HG03095 (cell line): ENCODE data around the gene DEFB113.
"Not testable (repeated sequence)": the region's sequence is repeated elsewhere in the genome, so short reads cannot be mapped to it uniquely, and the experiment has no call there.

Source experiments
- ATAC-seq: cut with Tn5 transposase; IDR thresholded peaks from one replicate; pipeline ENCODE4 v1.9.1; 2021; ENCODE audit warnings: moderate library complexity; ENCODE audit not compliant: unreplicated experiment

DEFB113 gene

DNA sequence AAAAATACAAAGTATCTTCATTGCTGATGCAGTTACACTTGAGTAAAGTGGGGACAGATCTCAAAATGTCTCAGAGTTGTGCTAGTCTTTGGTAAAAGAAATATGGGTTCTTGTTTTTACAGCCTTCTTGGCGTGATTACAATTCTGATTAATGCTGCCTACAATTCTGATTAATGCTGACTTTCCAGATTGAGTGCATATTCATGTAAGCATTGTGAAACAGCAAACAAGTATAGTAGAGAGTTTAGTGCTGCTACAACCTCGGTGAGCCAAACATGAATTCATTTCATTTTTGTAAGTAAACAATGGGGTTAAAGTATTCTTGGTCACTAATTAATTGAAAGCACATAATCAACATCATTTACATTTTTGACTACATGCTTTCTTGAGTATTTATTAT, at the start of gene DEFB113:
Gene DEFB113 (minus strand): TSS at position 21 of the 400 bp plus-strand sequence. CDS start 0 bp downstream, at position 21.
- ATAC-seq: no peak

DNA sequence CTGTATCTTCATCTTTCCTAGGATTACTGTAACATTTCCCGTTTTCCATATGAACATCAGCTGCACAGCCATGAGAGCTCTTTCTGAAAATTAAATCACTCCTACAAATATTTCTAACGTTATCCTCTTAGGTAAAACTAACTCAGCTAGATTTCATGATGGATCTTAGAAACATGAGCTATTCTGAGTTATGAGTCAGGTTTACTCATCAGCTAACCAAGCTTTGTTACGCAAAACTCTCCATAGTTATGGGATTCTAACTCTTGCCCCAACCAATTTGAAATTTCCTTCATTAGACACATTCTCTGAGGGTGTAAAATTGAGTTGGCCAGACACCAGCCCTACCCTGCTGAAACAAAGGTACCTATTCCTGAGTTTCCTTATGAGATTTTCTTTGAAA, 38.4 kb upstream of the DEFB113 start:
- ATAC-seq: no peak

DNA sequence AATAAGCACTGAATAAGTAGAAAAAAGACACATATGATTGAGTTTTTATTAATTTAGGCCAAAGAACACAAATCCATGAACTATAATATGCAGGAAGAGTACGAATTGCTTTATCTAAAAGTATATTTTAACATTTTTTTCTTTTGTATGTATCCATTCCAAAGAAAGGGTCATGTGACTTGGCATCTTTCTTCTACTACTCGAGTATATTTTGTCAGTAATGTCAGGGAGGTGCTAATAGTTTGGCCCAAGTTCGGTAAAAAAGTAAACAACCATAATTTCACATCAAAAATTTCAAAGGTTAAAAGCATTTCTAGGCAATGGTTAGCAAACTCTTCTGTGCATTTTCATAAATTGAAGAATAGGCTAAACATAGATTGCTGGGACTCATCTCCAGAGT, 33.7 kb upstream of the DEFB113 start:
- ATAC-seq: no peak

DNA sequence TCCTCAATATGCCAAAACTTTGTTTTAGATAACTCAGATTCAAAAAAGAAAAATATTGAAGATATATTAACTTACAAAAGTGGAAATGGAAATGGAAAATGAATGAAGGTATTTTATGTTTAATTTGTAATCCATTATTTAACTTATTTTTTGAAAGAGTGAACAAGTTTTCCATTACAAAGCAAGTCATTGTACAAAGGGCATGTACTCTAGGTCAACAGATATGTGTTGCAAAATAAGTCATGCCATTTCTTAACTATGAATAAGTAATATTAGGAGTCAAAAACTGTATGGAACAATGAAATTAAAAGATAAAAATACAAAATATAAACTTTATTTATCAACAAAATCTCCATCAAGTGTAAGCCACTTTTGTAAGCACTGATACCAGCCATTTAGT, 25.9 kb upstream of the DEFB113 start:
- ATAC-seq: no peak

DNA sequence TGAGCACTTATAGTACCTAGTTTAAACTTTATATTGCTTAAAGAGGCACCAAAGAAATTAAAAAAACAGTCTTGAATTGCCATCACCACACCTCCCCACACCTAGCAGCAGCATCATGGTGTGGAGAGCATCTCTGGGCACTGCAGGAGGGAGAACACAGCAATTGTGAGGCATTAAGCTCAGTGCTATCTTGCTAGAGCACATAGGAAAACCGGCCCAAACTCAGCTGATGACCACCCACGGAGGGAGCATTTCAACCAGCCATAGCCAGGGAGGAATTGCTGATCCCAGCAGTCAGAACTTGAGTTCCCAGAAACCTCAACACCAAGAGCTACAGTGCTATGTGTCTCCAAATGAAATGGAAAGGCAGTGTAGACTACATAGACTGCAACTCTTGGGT, 19.5 kb upstream of the DEFB113 start:
- ATAC-seq: no peak

- no peak for ATAC-seq
These were observed 18.3 kb upstream of the DEFB113 start for GRCh38 chr6:49987749-49988148.

DNA sequence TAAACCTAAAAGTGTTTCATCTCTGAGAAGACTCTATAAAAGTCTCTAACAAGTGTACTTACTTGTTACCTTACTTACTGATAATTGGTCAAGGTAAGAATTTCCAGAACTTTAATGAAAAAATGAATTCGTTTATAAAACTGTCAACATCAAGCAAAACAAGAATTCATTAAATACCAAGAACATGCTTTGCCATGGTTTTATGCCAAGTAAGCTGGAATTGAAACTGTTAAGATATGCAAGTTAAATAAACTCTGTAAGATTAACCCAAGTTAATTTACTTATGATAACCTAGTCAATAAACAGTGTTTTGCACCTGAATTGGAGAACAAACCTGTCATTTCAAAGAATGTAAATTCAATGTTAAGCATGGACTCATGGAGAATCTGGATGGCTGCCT, 17.1 kb upstream of the DEFB113 start:
- no peak for ATAC-seq

- no peak for ATAC-seq
These were observed 12.6 kb upstream of the DEFB113 start for GRCh38 chr6:49982046-49982445.

DNA sequence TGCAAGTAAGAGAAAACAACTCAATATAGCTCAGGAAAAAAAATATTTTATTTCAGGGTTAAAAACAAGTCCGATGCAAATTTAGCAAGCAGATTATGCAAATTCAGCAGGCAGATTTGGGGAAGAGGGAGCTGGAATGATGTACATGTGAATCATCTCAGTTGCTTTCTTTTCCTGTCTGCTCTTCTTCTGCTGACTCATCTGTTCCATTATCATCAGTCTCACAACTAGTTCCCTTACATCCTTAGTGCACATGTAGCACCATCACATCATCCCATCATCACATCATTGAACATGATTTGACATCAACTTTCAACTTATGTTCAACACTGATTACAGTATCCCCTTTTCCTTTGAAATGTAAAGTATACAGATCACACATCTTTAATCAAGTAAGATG, 11.5 kb upstream of the DEFB113 start:
- ATAC-seq: peak; percentile 66

GRCh38 chr6:49979584-49979983, 10.2 kb upstream of the DEFB113 start:
- ATAC-seq: peak; percentile 39

- ATAC-seq: peak; percentile 42
These were observed 9.2 kb upstream of the DEFB113 start for GRCh38 chr6:49978332-49979226.

- no peak for ATAC-seq
These were observed 2.6 kb downstream of the DEFB113 start for GRCh38 chr6:49966823-49967222.

- no peak for ATAC-seq
These were observed 3.1 kb downstream of the DEFB113 start for GRCh38 chr6:49966334-49966733.

DNA sequence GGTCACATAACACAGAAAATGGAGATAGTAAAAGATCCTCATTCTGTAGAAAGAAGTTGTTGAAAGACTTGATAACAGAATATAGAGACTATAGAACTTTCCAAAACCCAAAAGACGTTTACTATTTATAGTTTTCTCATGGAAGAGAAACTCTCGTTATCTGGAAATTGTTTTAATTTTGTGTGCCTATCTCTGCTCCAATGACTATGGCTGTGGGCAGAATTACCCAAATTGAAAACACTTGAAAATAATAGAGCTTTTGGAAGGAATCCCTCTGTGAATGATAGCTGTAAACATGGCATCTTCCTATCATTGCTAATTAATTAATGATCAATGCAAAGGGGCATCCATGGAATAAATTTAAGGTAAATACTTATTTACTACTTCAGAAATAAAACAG, 5.4 kb downstream of the DEFB113 start, which contains the start of gene DEFB114:
Gene DEFB114 (minus strand): TSS at position 101 of the 400 bp plus-strand sequence. CDS start 59 bp downstream, at position 42.
- no peak for ATAC-seq

GRCh38 chr6:49958180-49958579, 11.2 kb downstream of the DEFB113 start:
- ATAC-seq: no peak

DNA sequence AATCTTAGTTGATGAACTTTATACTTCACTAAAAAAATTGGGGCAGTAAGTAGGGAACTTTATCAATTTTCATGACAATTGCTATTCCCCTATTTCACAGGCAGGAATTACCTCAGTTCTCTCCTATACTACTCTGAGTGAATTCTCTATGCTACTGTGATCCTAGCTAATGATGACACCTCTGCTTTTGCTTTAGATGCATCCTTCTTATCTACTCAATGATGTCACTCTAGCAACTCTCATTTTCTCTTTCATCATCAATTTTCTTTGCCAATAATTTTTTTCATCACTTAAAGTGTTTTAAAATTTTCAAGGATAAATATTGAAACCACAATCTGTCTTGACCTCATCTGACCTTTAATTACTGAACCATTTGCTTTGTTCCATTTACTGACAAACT, 13.6 kb downstream of the DEFB113 start:
- ATAC-seq: no peak

DNA sequence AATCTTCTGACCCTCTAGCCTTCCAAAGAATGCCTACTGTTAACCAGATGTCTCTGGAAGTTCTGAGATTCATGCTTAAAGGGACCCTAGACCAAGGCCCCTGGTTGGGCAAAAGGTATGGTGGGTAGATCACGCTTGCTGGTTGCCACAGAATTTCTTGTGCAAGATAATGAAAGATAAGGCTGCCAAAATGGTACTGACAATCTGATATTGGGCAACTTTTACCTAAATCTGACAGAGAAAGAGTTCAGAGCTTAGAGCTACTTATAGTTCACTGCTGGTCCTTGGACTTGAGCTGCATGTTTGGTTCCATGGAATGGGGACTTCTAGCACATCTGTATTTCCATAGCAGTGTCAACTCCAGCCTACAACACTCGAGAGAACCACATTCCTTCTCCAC, 17.5 kb downstream of the DEFB113 start:
- no peak for ATAC-seq

DNA sequence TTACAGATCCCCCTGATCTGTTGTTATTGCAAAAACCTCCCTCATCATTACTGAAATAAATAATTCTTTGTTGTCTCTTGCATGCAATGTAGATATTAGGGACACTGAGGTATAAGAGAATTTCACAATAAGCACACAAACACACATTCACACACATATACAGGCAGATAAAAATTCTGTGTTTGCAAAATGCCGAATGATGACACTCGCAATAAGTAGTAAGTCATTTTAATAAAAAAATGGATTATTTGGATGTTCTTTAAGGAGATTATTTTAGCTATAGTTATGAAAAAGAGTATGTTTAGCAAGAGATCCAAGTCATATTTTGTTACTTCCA, 19.0 kb downstream of the DEFB113 start:
- ATAC-seq: no peak

DNA sequence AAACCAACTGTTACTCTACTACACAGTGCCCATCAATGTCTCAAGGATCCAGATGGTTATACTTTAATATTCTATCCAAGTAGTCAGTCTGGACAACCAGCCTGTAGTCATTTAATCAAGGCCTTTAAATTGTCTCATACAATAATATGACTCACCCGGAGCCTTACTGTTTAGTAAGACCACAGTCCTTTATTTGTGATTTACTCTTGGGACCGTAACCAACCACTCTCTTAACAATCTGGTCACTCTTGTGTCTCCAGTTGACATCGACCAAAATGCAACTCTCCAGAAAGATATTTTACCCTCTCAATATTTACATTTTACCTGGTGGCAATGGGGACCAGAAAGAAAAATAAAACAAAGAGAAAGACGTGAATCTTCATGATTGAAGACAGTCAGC, 20.4 kb downstream of the DEFB113 start:
- ATAC-seq: no peak

DNA sequence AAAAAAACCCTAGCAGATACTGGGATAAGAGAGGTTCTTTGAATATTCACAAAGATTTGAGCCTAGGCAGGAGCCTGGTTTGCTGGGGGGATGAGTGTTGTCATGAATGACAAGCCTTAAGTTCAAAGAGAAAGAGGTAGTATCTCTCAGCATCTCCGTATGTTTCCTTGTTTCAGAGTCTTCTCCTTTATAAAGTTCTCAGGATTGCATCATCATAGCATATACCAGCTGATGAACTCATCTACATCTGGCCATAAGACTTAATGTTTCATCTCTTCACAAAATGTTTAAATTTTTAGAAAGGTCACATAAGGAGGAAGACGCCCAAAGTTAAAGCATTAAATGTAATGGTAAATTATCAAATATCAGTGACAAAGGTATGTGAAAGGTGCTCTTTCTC, 22.6 kb downstream of the DEFB113 start:
- ATAC-seq: no peak

DNA sequence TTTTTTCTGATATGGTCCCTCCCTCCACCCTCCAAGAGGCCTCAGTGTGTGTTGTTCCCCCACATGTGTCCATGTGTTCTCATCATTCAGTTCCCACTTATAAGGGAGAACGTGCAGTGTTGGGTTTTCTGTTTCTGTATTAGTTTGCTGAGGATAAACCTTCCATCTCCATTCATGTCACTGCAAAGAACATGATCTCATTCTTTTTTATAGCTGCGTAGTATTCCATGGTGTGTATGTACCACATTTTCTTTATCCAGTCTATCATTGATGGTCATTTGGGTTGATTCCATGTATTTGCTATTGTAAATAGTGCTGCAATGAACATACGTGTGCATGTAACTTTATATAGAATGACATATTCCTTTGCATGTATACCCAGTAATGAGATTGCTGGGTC, 25.4 kb downstream of the DEFB113 start:
- ATAC-seq: not testable (repeated sequence)

DNA sequence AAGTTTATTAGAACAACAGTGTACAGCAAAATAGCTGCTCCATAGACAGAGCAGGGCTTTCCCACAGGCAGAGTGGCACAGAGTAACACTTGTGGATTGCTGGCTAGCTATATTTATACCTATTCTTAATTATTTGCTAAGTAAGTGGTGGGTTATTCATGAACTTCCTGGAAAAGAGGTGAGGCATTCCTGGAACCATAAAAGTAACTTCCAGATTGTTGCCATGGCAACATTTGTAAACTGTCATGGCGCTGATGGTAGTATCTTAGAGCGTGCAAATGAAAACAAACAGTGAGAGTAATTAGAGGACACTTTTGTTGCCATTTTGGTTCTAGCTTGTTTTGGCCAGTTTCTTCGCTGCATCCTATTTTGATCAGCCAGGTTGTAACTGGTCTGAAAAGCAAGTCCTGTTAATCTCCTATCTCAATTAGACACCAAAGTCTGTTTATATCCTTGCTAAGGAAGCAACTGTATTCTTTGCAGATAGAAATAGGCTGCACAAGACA, 29.4 kb downstream of the DEFB113 start:
- ATAC-seq: no peak

DNA sequence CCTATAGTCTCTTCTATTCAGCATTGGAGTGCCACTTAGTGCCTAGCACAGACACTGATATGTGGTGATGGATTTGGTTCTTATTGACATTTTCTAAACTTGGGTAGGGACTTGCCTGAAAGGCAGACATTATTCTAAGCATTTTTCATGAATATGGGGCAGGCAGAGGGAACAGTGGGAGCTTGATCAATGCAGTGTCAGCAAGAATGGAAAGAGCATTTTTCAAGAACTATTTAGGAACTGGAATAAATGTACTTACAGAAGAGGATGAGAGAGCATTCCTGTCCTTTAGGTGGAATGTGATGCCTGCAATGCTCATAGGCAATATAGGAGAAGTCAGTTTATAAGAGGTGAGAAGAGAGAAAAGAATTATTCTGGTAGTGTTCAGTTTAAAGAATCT, 31.6 kb downstream of the DEFB113 start:
- ATAC-seq: no peak
